ENCODE measurements around the gene OS9.

DNA sequence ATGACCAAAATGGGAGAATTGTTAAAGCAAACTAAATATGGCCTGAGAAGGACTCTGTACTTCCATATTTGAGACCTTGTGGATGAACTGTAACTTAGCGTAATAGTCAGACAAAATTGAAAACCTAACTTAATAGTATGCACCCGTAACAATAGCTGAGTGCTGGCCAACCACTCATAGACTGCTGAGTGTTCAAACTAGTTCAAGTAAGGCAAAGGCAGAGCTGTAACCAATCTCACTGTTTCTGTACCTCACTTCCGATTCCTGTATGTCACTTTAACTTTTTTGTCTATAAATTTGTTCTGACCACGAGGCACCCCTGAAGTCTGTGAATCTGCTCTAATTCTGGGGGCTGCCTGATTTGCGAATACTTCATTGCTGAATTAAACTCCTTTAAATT is 27.0 kb upstream of the OS9 start:
- TF ChIP-seq, protein P1, sequence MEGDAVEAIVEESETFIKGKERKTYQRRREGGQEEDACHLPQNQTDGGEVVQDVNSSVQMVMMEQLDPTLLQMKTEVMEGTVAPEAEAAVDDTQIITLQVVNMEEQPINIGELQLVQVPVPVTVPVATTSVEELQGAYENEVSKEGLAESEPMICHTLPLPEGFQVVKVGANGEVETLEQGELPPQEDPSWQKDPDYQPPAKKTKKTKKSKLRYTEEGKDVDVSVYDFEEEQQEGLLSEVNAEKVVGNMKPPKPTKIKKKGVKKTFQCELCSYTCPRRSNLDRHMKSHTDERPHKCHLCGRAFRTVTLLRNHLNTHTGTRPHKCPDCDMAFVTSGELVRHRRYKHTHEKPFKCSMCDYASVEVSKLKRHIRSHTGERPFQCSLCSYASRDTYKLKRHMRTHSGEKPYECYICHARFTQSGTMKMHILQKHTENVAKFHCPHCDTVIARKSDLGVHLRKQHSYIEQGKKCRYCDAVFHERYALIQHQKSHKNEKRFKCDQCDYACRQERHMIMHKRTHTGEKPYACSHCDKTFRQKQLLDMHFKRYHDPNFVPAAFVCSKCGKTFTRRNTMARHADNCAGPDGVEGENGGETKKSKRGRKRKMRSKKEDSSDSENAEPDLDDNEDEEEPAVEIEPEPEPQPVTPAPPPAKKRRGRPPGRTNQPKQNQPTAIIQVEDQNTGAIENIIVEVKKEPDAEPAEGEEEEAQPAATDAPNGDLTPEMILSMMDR (IDR thresholded peaks at IDR 0.05) = no peak
- no peak for TF ChIP-seq POLR2A (IDR thresholded peaks at IDR 0.05)
